NK-92 treated with Interleukin-12 subunit alpha and Interleukin-12 subunit beta, amount 100 ng/mL, for 24 hours (cell line): ENCODE results near the gene NUB1.
A peak's percentile ranks its signal among the peaks of the same experiment; 100 is the strongest.

Experiments used
- DNase-seq: peaks from one replicate; lab custom pipeline; 2025; lab: John Stamatoyannopoulos, UW

NUB1 gene

DNA sequence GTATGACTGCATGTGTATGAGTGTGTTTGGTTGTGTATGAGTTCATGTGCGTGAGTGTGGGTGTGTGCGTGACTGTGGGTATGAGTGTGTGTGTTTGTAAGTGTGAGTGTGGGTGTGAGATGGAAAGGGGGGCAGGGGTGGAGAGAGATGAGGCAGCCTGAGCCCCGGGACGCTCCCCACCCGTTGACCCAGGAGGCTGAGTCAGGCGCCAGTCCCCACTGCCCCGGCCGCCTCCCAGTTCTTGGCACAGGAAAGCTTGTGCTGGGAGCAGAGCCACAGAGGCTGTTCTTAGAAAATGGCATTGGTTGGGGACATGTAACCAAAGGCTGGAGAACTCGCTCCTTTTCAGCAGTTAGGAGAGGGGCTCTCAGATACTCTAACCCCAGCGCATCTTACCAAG is 27.8 kb upstream of the NUB1 start:
- DNase-seq: no peak

DNA sequence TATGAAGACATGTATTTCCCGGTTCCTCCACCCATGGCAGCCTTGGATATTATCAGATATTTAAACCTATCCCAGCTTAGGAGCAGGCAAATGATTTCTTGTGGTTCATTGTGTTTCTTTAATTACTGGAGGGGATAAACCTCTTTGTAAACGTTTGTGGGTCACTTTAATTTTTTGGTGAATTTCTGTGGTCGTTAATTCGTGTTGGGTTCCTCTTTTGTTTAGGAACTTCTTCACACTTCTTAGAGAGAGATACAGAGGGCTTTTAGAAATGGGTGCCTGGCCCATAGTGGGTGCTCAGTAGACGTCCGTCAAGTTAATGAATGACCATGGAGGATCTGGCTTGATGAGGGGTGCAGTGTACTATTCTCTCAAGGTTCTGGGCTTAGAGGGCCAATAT is 27.2 kb upstream of the NUB1 start:
- DNase-seq: no peak

GRCh38 chr7:151315038-151315655 is 26.5 kb upstream of the NUB1 start:
- DNase-seq: peak; percentile 35

- DNase-seq: no peak
Observed at GRCh38 chr7:151316896-151317295, 24.7 kb upstream of the NUB1 start.

DNA sequence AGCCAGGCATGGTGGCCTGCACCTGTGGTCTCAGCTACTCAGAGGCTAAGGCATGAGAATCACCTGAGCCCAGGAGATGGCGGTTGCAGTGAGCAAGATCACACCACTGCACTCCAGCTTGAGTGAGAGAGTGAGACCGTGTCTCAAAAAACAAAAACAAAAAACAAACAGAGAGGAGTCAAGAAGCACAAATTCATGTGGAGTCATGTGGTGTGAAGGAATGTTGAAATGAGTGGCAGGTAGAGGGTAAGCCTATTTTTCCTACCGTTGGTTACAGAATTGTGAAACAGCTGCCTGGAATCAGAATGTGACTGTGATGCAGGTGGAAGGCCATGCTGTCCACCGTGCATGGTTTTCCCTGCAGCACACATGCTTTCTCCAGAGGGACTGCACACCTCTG is 23.7 kb upstream of the NUB1 start:
- DNase-seq: no peak

DNA sequence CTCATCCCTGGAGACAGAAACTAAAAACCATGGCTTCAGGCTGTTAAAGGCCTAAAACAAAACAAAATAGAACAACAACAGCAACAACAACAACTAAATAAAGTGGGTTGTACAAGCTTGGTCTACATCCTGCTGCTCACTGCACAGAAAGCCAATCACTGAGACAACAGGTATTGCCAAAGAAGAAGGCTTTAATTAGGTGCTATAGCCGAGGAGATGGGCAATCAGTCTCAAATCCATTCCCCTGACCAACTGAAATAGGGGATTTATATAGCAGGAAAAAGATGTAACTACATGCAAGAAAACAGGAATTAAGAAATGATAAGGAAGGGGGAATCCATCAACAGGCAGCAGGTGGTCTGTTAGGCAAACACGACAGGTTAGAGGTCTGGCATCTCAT is 22.4 kb upstream of the NUB1 start:
- no peak for DNase-seq

- DNase-seq: no peak
Observed at GRCh38 chr7:151320263-151320845, 21.3 kb upstream of the NUB1 start.

DNA sequence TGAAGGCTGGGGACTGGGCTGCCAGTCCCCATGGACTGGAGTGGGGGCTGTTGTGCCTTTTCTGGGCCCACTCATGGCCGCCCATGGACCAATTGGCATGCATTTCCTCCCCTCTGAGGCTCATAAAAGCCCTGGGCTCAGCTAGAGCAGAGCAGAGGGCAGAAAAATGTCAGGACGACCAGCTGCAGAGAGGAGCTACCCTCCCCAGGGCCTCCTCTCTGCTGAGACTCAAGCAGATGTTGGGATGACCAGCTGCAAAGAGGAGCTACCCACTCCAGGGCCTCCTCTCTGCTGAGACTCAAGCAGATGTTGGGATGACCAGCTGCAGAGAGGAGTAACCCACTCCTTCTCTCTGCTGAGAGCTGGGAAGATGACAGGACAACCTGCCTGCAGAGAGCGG is 20.3 kb upstream of the NUB1 start:
- DNase-seq: no peak

- DNase-seq: no peak
Observed at GRCh38 chr7:151322906-151323305, 18.7 kb upstream of the NUB1 start.

GRCh38 chr7:151327022-151327421 is 14.6 kb upstream of the NUB1 start:
- no peak for DNase-seq

GRCh38 chr7:151327659-151328058 is 14.0 kb upstream of the NUB1 start:
- no peak for DNase-seq

DNA sequence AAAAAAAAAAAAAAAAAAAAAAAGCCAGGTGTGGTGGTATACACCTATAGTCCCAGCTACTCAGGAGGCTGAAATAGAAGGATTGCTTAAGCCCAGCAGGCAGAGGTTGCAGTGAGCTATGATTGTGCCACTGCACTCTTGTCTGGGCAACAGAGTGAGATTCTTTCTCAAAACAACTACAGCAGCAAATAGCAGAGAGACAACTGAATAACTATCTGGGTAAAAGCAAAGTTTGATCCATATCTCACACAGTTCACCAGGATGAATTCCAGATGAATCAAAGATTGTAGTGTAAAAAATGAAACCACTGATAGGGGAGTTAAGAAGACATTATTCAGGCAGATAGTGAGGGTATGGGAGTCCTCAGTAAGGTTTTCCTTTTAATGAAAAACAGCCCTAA is 11.4 kb upstream of the NUB1 start:
- no peak for DNase-seq

GRCh38 chr7:151330661-151331060 is 11.0 kb upstream of the NUB1 start:
- no peak for DNase-seq

DNA sequence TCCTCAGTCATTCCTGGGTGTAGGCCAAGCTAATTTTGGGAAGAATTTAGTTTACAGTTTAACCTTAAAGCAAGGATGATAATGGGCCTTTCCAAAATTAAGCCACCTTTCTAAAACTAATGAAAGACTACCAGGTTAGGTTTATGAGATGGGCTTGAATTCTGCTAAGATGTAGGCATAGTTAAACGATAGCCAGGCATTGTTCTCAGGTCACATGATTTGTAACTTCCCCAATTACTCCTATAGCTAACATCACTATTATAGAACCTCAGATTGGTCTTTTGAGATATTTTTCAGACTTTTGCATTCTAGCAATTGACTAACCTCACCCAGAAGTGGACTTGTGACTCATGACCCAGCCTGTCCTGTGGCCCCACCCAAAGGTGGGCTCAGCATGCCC is 7.0 kb upstream of the NUB1 start:
- DNase-seq: no peak

GRCh38 chr7:151336027-151336708 is 5.4 kb upstream of the NUB1 start:
- no peak for DNase-seq

DNA sequence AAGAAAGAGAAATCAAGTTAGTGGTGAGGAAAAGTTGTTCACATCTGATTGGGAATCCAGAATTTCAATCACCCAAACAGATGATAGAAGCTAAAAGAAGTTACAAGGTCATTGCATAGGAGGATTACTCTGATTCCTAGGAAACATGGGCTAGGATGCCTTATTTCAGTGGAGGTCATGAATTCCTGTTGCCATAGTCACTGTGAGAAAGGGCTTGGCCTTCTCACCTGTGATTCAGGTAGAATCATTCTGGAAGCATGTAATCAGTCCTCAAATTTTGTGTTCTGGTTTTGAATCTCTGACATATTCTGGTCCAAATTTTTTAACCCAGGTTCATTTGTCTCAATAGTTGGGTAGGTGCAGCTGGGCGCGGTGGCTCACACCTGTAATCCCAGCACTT is 4.3 kb upstream of the NUB1 start:
- DNase-seq: no peak

DNA sequence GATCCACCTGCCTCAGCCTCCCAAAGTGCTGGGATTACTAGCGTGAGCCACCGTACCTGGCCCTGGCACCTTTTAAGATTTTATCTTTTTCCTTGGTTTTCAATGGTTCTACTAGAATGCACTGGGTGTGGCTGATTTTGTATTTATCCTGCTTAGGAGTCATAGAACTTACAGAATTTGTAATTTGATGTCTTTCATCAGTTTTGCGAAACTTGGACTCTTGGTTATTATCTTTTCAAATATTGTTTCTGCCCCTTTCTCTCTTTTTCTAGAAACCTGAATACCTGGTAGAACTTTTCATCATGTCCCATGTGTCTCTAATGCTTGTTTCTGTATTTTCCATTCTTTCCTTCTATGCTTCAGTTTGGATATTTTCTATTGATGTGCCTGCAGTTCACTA is 2.8 kb upstream of the NUB1 start:
- DNase-seq: no peak

DNA sequence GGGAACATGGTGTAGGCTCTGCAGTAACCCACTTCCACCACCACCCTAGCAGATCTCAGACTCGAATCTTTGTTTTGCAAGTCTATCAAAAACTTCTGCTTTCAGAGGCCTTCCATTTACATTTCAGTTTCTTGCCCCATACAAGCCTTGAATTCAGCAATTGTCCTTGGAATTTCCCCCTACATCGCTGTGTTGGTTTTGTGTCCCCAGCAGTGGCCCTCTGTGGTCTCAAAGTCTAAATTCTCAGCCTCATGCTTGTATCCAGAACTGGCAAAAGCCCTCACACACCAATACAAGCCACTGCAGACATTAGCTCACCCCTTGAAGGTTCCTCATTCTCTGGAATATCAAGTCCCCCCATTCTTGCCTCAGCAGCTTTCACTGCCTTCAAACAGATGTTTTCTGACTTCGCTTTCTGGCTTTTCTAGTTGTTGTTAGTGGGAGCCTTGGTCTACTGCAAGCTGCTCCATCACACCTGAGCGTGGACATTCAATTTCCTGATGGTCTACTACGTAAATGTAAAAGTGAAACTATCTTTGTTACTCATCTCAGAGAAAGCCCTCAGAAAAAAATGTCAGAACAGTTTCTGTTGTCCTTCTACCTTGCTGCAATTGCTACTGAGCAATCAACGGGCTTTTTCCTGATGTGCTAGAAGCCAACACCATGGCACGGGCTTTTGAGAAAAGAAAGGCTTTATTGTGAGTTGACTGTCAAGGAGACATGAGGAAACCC is 1.8 kb upstream of the NUB1 start:
- no peak for DNase-seq

- no peak for DNase-seq
Observed at GRCh38 chr7:151340794-151341356, 737 bp upstream of the NUB1 start.

GRCh38 chr7:151342102-151342646 is 562 bp downstream of the NUB1 start:
- no peak for DNase-seq

GRCh38 chr7:151342811-151343210 is 1.2 kb downstream of the NUB1 start:
- no peak for DNase-seq

DNA sequence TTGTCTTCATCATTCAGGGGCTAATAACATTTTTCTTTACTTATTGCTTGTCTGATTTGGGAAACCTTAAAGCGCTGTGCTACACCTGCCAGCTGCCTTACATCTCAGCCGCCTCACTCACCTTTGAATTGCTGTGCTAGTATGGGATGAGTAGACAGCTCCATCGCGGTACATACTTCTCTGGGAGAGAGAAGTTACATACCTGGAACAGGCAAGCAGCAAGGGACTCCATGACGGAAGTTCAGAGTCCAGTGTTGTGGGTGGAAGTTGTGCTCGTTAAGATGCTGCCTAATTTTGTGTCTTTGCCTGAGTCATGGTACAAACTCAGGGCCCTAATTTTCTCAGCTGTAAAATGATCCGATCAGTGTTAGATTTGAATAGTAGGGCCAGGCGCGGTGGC is 1.9 kb downstream of the NUB1 start:
- DNase-seq: no peak
